K562 (cell line): ENCODE data around the gene MOB1A. TPM values are rescaled to one million over a fixed set of nuclear protein-coding genes. Genes with fewer than 3 reads are reported as not detected.
A peak's percentile ranks its signal among the peaks of the same experiment; 100 is the strongest.

Experiments
- CBX5 ChIP-seq: IDR thresholded peaks from 2 replicates; pipeline ENCODE4 v1.6.1; 2014; ENCODE audit warnings: low read depth, borderline replicate concordance
- CGGBP1 ChIP-seq: fragments of 250-450 bp; sonication (Bioruptor Pico); IDR thresholded peaks from 2 replicates; pipeline ENCODE4 v1.9.0; 2021; ENCODE audit warnings: mild to moderate bottlenecking
- CREBBP ChIP-seq: IDR thresholded peaks from one replicate; pipeline ENCODE4 v1.6.1; 2012; ENCODE audit warnings: low read depth, mild to moderate bottlenecking, control low read depth, inconsistent platforms, low read length
- FOSL1 ChIP-seq: fragments of 200-800 bp; sonication (Bioruptor generic); conservative IDR thresholded peaks from 2 replicates; pipeline ENCODE4 v1.6.1; 2016; ENCODE audit warnings: missing genetic modification characterization, missing compliant biosample characterization
- FOXM1 ChIP-seq, 2 experiments: fragments of 450-650 bp in 1 of 2; sonication (generic) in 1 of 2; formaldehyde crosslinking in 1 of 2; IDR thresholded peaks; 2 replicates each; pipeline versions ENCODE4 v1.6.1 to v1.9.0; 2017 to 2022; ENCODE audit warnings: low read depth in 2 of 2, mild to moderate bottlenecking in 2 of 2, missing genetic modification reagents in 1 of 2, moderate library complexity in 1 of 2
- GTF2F1 ChIP-seq: IDR thresholded peaks from 2 replicates; pipeline ENCODE4 v1.6.1; 2011; ENCODE audit warnings: low read depth, low read length, improper control_type of control experiment
- HDAC3 ChIP-seq: fragments of 450-650 bp; IDR thresholded peaks from 2 replicates; pipeline ENCODE4 v1.6.1; 2018; ENCODE audit warnings: borderline replicate concordance, mild to moderate bottlenecking, moderate library complexity; ENCODE audit not compliant: partially characterized antibody
- HLTF ChIP-seq: fragments of 450-650 bp; IDR thresholded peaks from 2 replicates; pipeline ENCODE4 v1.6.1; 2016
- ID3 ChIP-seq, 2 experiments: fragments of 250-450 bp in 1 of 2; fragments of 450-650 bp in 1 of 2; sonication (Bioruptor Pico) in 1 of 2; IDR thresholded peaks; 2 replicates each; pipeline versions ENCODE4 v1.6.1 to v1.8.0; 2016 to 2021; ENCODE audit warnings: mild to moderate bottlenecking in 2 of 2, moderate library complexity in 2 of 2, missing compliant biosample characterization in 1 of 2, missing genetic modification characterization in 1 of 2
- KDM2B ChIP-seq: fragments of 250-450 bp; sonication (Bioruptor Pico); IDR thresholded peaks from 2 replicates; pipeline ENCODE4 v1.8.0; 2021; ENCODE audit warnings: mild to moderate bottlenecking, moderate library complexity
- THAP12 ChIP-seq: fragments of 250-450 bp; sonication (Bioruptor Pico); IDR thresholded peaks from 2 replicates; pipeline ENCODE4 v1.9.0; 2021; ENCODE audit warnings: mild to moderate bottlenecking, inconsistent platforms
- U2AF1 ChIP-seq: fragments of 200-400 bp; formaldehyde crosslinking; optimal IDR thresholded peaks from 2 replicates; pipeline ENCODE3; 2017; ENCODE audit warnings: mild to moderate bottlenecking, low read depth, low read length, moderate library complexity
- UBTF ChIP-seq, 2 experiments: IDR thresholded peaks; 2 replicates each; pipeline ENCODE4 v1.6.1; 2012; ENCODE audit warnings: improper control_type of control experiment in 2 of 2, low read depth in 2 of 2, low read length in 2 of 2, borderline replicate concordance in 1 of 2
- ZNF212 ChIP-seq: fragments of 450-650 bp; formaldehyde crosslinking; IDR thresholded peaks from 2 replicates; pipeline ENCODE4 v1.4.0; 2020; ENCODE audit warnings: mild to moderate bottlenecking
- ZNF217 ChIP-seq: sonication (generic); formaldehyde crosslinking; IDR thresholded peaks from 2 replicates; pipeline ENCODE4 v1.8.0; 2022; ENCODE audit warnings: mild to moderate bottlenecking, missing genetic modification reagents
- ZNF3 ChIP-seq: fragments of 250-450 bp; sonication (Bioruptor Pico); IDR thresholded peaks from 2 replicates; pipeline ENCODE4 v1.5.0; 2021; ENCODE audit warnings: mild to moderate bottlenecking, moderate library complexity
- ZNF518B ChIP-seq: fragments of 250-450 bp; sonication (Bioruptor Pico); IDR thresholded peaks from 2 replicates; pipeline ENCODE4 v1.5.0; 2021; ENCODE audit warnings: mild to moderate bottlenecking, moderate library complexity
- ZNF764 ChIP-seq: fragments of 250-450 bp; sonication (Bioruptor Pico); IDR thresholded peaks from 2 replicates; pipeline ENCODE4 v1.4.0; 2020; ENCODE audit warnings: low read depth, mild to moderate bottlenecking, moderate library complexity
- polyA plus RNA-seq, 8 experiments: library from polyadenylated mRNA; depleted of rRNA in 4 of 8; stranded (reverse) in 5 of 8; unstranded in 3 of 8; fragments of >200 nt; fragmentation: Nextera tagmentation in 2 of 8; fragmentation: Illumina TruSeq in 1 of 8; extraction: Ambion mirVana in 2 of 8; extraction: Trizol in 1 of 8; gene quantifications; 2 replicates each; pipeline versions ENCODE4 v1.2.1 to v1.2.3, GENCODE V29; 2011 to 2014; ENCODE audit warnings: inconsistent platforms in 1 of 8, missing spikeins in 1 of 8
- total RNA-seq, 7 experiments: library from RNA; depleted of rRNA in 6 of 7; stranded (reverse); fragments of >200 nt in 6 of 7; fragmentation: Illumina TruSeq in 2 of 7; extraction: Trizol in 2 of 7; gene quantifications; 2 replicates each; pipeline versions ENCODE4 v1.2.1 to v1.2.3, GENCODE V29; 2011 to 2021; ENCODE audit warnings: low replicate concordance in 1 of 7

Gene MOB1A
- total and polyA plus RNA-seq, 9 of the 15 experiments (the other 6 are each of a cell fraction or from before 2014, with no cell fraction given): 24.8 to 100 (median 60.2) TPM

- TF ChIP-seq ID3 (CRISPR knock-in tag; IDR thresholded peaks at IDR 0.05) (no peak), ID3 (tag; IDR thresholded peaks at IDR 0.05) (no peak), ZNF217 (CRISPR knock-in tag) (no peak), ZNF3 (CRISPR knock-in tag) (no peak), GTF2F1 (no peak), FOXM1 (IDR thresholded peaks at IDR 0.05; ENCODE audit: low read depth) (no peak), FOXM1 (CRISPR knock-in tag; IDR thresholded peaks at IDR 0.05; ENCODE audit: low read depth) (no peak), ZNF212 (no peak), THAP12 (CRISPR knock-in tag) (0 out of 2 replicates have a peak, but pooled peaks have one; percentile 14), CREBBP (no peak), UBTF (IDR thresholded peaks at IDR 0.05; ENCODE audit: borderline replicate concordance in 1 of 2, low read depth in 2 of 2, low read length in 2 of 2) (no peak), HLTF (no peak), ZNF518B (CRISPR knock-in tag) (no peak), KDM2B (no peak), HDAC3 (no peak), CGGBP1 (no peak), CBX5 (no peak), U2AF1 (no peak), ZNF764 (CRISPR knock-in tag) (no peak), FOSL1 (no peak)
Measured at GRCh38 chr2:74148457-74149246, 30.0 kb downstream of the MOB1A start (continued).
